MCF 10A (cell line): ENCODE results near the gene LIAS. TPM values are rescaled to one million over a fixed set of nuclear protein-coding genes. Genes with fewer than 3 reads are reported as not detected.

Experiments used
- BruUV-seq: library from RNA; stranded (reverse); fragments of 400-500 nt; replicated peaks from 2 replicates; lab custom pipeline; 2021; lab: Mats Ljungman, UMichigan
- CTCF ChIA-PET: fragments of 300-600 bp; sonication (Branson Sonifier 250); formaldehyde crosslinking; extraction: SDS; loops from one replicate; lab custom pipeline; 2021; ENCODE audit warnings: antibody characterized with exemption, inconsistent platforms; lab: Yijun Ruan, JAX
- POLR2A ChIA-PET: fragments of 300-600, 350-650 bp; sonication (Branson Sonifier 250); formaldehyde crosslinking; extraction: SDS; loops from one replicate; lab custom pipeline; 2020; ENCODE audit warnings: antibody characterized with exemption, inconsistent platforms; lab: Yijun Ruan, JAX
- DNase-seq: peaks from one replicate; pipeline ENCODE4 v3.0.0-alpha.2; 2018; ENCODE audit not compliant: unreplicated experiment
- H3K27ac Mint-ChIP-seq: one replicate; pipeline ENCODE4 v1.8.0; 2022; ENCODE audit warnings: mild to moderate bottlenecking, low read depth, mixed read lengths; ENCODE audit not compliant: unreplicated experiment
- H3K27me3 Mint-ChIP-seq: one replicate; pipeline ENCODE4 v1.8.0; 2022; ENCODE audit warnings: mixed read lengths; ENCODE audit not compliant: insufficient read depth, unreplicated experiment
- H3K36me3 Mint-ChIP-seq: one replicate; pipeline ENCODE4 v1.8.0; 2022; ENCODE audit warnings: mild to moderate bottlenecking, moderate library complexity, mixed read lengths; ENCODE audit not compliant: insufficient read depth, unreplicated experiment
- H3K4me1 Mint-ChIP-seq: one replicate; pipeline ENCODE4 v1.8.0; 2022; ENCODE audit warnings: mixed read lengths; ENCODE audit not compliant: insufficient read depth, unreplicated experiment
- H3K4me3 Mint-ChIP-seq: one replicate; pipeline ENCODE4 v1.8.0; 2022; ENCODE audit warnings: mild to moderate bottlenecking, moderate library complexity, mixed read lengths; ENCODE audit not compliant: unreplicated experiment
- H3K9me3 Mint-ChIP-seq: one replicate; pipeline ENCODE4 v1.8.0; 2022; ENCODE audit warnings: mixed read lengths; ENCODE audit not compliant: unreplicated experiment
- intact Hi-C: fragments of 100-400 bp; cut with micrococcal nuclease; formaldehyde crosslinking; loops from 2 replicates; pipeline ENCODE4 v1.14.1; 2022
- total RNA-seq: library from RNA; stranded (reverse); gene quantifications from 2 replicates; pipeline ENCODE4 v1.2.3, GENCODE V29; 2022
- TF ChIP-seq, protein P1 (sequence below): fragments of 200-600 bp; IDR thresholded peaks from one replicate; pipeline ENCODE4 v1.8.0; 2022; ENCODE audit warnings: antibody characterized with exemption, mild to moderate bottlenecking; ENCODE audit not compliant: unreplicated experiment

LIAS gene
- total RNA-seq, 1 experiment from 2014 or later = 24.6 TPM

DNA sequence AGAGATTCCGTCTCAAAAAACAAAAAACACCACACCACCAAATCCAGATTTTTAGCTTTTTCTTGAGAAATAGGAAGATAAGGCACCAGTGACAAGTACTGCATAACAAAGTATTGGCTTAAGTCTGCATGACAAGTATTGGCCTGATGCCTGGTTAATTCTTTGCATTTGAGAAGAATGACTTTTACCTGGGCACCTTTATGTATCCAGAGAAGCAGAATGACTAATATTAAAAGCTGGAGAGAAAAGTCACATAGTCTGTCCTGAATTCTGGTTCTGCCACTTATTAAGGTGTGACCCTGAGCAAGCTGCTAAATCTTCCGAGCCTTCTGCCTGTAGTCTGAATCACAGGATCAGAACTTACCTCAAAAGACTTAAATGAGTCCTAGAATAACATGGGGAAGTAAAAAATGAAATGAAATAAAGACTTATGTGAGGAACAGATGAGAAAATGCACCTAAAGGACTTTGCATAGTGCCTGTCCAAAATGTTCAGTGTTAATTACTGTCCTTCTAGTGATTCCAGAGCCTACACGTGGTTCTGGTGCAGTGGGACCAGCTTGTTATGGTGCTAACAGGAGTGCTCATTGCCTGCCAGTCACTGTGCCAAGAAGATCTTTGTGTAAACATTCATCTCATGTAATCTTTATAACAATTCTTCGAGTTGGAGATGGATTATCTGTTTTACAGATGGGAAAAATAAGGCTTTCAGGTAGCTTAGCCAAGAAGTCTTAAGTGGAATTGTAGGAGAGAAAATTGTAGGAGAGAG, 36.8 kb downstream of the LIAS start:
- Mint-ChIP-seq H3K36me3 (peaks cover 24% of the 10 kb centered on the region), H3K4me1 (no peaks in the 10 kb centered on the region), H3K27me3 (no peaks in the 10 kb centered on the region), H3K9me3 (no peaks in the 10 kb centered on the region), H3K4me3 (no peak overlapping the region), H3K27ac (no peak overlapping the region)
- CTCF ChIA-PET = interaction anchor here (0.6 to 1.3 kb wide), 2 partner anchors 18 to 482 kb away, joined by 4 to 6 read pairs; partner anchors contain the start of gene PDS5A
- BruUV-seq = no TSS peak
- intact Hi-C loops = no loop called here
- POLR2A ChIA-PET = interaction anchor here (1.2 to 2.1 kb wide), 2 partner anchors 14 to 143 kb away, joined by 3 to 5 read pairs; no protein-coding TSS in a partner anchor
- TF ChIP-seq, protein P1, sequence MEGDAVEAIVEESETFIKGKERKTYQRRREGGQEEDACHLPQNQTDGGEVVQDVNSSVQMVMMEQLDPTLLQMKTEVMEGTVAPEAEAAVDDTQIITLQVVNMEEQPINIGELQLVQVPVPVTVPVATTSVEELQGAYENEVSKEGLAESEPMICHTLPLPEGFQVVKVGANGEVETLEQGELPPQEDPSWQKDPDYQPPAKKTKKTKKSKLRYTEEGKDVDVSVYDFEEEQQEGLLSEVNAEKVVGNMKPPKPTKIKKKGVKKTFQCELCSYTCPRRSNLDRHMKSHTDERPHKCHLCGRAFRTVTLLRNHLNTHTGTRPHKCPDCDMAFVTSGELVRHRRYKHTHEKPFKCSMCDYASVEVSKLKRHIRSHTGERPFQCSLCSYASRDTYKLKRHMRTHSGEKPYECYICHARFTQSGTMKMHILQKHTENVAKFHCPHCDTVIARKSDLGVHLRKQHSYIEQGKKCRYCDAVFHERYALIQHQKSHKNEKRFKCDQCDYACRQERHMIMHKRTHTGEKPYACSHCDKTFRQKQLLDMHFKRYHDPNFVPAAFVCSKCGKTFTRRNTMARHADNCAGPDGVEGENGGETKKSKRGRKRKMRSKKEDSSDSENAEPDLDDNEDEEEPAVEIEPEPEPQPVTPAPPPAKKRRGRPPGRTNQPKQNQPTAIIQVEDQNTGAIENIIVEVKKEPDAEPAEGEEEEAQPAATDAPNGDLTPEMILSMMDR = no peak
- DNase-seq = no peak

DNA sequence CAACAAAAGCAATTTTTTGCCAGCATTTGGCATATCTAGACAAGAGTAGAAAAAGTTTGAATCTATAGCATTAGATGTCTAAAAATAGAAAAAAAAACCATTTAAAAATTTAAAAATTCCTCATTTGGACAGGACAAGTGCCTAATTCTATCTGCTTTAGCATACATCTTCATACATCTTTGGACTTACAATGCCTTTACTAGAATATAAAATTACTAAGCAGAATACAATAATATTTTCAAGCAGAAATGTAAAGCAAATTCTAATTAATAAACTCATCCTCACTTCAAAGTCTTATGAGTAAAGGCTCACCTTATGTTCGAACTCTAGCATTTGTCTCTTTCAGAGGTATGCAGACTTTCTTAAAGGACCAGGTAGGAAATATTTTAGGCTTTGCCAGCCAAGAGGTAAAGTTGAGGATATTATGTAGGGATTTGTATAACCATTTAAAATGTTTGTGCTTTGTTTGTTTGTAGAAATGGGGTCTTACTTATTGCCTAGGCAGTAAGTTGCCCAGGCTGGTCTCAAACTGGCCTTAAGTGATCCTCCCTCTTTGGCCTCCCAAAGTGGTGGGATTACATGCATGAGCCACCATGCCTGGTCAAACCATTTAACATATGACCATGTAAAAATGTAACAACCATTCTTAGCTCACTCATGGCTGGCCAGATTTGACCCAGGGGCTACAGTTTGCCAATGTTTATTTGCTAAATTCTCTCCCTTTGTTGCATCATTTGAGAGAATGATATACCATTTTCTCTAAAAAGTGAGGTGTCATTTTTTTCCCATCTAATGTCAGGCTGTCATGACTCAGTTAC, 39.3 kb downstream of the LIAS start:
- TF ChIP-seq, protein P1 = no peak
- intact Hi-C loops = no loop called here
- DNase-seq = no peak
- BruUV-seq = no TSS peak
- Mint-ChIP-seq H3K36me3 (peaks cover 38% of the 10 kb centered on the region), H3K4me1 (peaks cover 7% of the 10 kb centered on the region), H3K27me3 (no peaks in the 10 kb centered on the region), H3K27ac (no peak overlapping the region), H3K4me3 (no peak overlapping the region), H3K9me3 (no peaks in the 10 kb centered on the region)
- CTCF ChIA-PET = interaction anchor here (0.6 kb wide), 2 partner anchors 14 to 279 kb away, joined by 3 to 5 read pairs; no protein-coding TSS in a partner anchor
- POLR2A ChIA-PET = interaction anchor here (1.1 kb wide), 1 partner anchor 17 kb away, joined by 4 read pairs; no protein-coding TSS in a partner anchor

DNA sequence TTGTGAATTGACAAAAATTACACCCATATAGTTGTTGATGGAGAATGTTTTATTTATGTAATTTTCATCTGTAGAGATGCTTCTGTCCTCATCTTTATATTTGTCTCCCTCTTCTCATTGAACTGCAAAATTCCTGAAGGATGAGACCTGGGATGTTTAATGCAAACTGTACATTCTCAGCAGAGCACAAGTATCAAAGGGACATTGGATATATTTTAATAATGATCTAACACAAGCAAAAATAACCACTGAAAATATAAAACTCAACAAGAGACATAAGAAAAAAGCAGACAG, 39.8 kb downstream of the LIAS start:
- CTCF ChIA-PET = no interaction called here
- H3K27me3 Mint-ChIP-seq = no peaks in the 10 kb centered on the region
- BruUV-seq = no TSS peak

More for the DNA sequence above, 39.8 kb downstream of the LIAS start:
- peaks cover 43% of the 10 kb centered on the region for H3K36me3 Mint-ChIP-seq
- H3K27ac Mint-ChIP-seq = no peak overlapping the region
- no peak for DNase-seq
- TF ChIP-seq, protein P1 = no peak
- H3K4me1 Mint-ChIP-seq = peaks cover 7% of the 10 kb centered on the region
- H3K9me3 Mint-ChIP-seq = no peaks in the 10 kb centered on the region
- intact Hi-C loops = no loop called here
- H3K4me3 Mint-ChIP-seq = no peak overlapping the region
- POLR2A ChIA-PET = no interaction called here
